Measurements from ENCODE around the gene HNRNPF. TPM values are rescaled to one million over a fixed set of nuclear protein-coding genes. Genes with fewer than 3 reads are reported as not detected.

The HNRNPF gene
- total and polyA plus RNA-seq, 12 donors, result 48.7 to 207 (median 139) TPM

GRCh38 chr10:43385412-43386004 is 23.5 kb downstream of the HNRNPF start:
- WGBS, 4 donors, result 81 to 87% (median 84%) methylated on average over 5 of the region's 5 CpGs
- no peak overlapping the region for H3K27ac ChIP-seq
- intact Hi-C loops (cut with DNase I), result no loop called here
- no peaks in the 10 kb centered on the region for H3K27me3 ChIP-seq
- no peaks in the 10 kb centered on the region for H3K9me3 ChIP-seq (replicated peaks in 1 of 3)
- no peak overlapping the region for H3K4me3 ChIP-seq
- H3K36me3 ChIP-seq (replicated peaks in 1 of 2), result peaks cover 0 to 50% of the 10 kb centered on the region in 2 donors
- peaks cover 6 to 13% of the 10 kb centered on the region in 2 donors for H3K4me1 ChIP-seq (replicated peaks in 1 of 2)
- peak in 1 of 7 donors; percentile 3 for DNase-seq
- no peak for TF ChIP-seq POLR2A (IDR thresholded peaks at IDR 0.05)
- TF ChIP-seq CTCF (IDR thresholded peaks at IDR 0.05), result no peak

- WGBS, 4 donors, result 83 to 92% (median 87%) methylated on average over 10 of the region's 10 CpGs
- Histone ChIP-seq H3K27ac (no peak overlapping the region), H3K36me3 (replicated peaks in 1 of 2) (peaks cover 0 to 40% of the 10 kb centered on the region in 2 donors), H3K4me1 (replicated peaks in 1 of 2) (peaks cover 0 to 5% of the 10 kb centered on the region in 2 donors), H3K9me3 (replicated peaks in 1 of 3) (no peaks in the 10 kb centered on the region), H3K4me3 (no peak overlapping the region), H3K27me3 (no peaks in the 10 kb centered on the region)
- peak in 1 of 7 donors; percentile 6 for DNase-seq
- TF ChIP-seq POLR2A (IDR thresholded peaks at IDR 0.05), result no peak
- no peak for TF ChIP-seq CTCF (IDR thresholded peaks at IDR 0.05)
- intact Hi-C loops (cut with DNase I), result no loop called here
Measured at GRCh38 chr10:43384252-43385221, 24.4 kb downstream of the HNRNPF start.

GRCh38 chr10:43383204-43383971 is 25.6 kb downstream of the HNRNPF start:
- H3K4me3 ChIP-seq, result no peak overlapping the region
- no peaks in the 10 kb centered on the region for H3K9me3 ChIP-seq (replicated peaks in 1 of 3)
- DNase-seq, result peak in 1 of 7 donors; percentile 14
- 61 to 74% (median 68%) methylated on average over 11 to 14 of the region's 14 CpGs for WGBS, 4 donors
- intact Hi-C loops (cut with DNase I), result no loop called here
- H3K4me1 ChIP-seq (replicated peaks in 1 of 2), result no peaks in the 10 kb centered on the region
- TF ChIP-seq POLR2A (IDR thresholded peaks at IDR 0.05) (no peak), CTCF (IDR thresholded peaks at IDR 0.05) (no peak)
- H3K27me3 ChIP-seq, result no peaks in the 10 kb centered on the region
- peaks cover 0 to 29% of the 10 kb centered on the region in 2 donors for H3K36me3 ChIP-seq (replicated peaks in 1 of 2)
- no peak overlapping the region for H3K27ac ChIP-seq
